Thyroid gland (tissue), 4 donors: ENCODE measurements around the gene RAPGEFL1.

Source experiments
- POLR2A ChIP-seq, 2 donors: fragments of 450-650 bp; IDR thresholded peaks; one replicate each; pipeline ENCODE4 v1.6.1; 2017; ENCODE audit warnings: antibody characterized with exemption in 2 of 2, mild to moderate bottlenecking in 2 of 2, moderate library complexity in 1 of 2
- TF ChIP-seq, protein P1 (sequence below), 6 experiments: fragments of 200-600 bp in 3 of 6; fragments of 450-650 bp in 3 of 6; sonication (generic) in 3 of 6; IDR thresholded peaks; one replicate each; pipeline ENCODE4 v1.5.1; 2016 to 2019; ENCODE audit warnings: antibody characterized with exemption in 6 of 6, mild to moderate bottlenecking in 2 of 6, inconsistent platforms in 1 of 6, moderate library complexity in 1 of 6

DNA sequence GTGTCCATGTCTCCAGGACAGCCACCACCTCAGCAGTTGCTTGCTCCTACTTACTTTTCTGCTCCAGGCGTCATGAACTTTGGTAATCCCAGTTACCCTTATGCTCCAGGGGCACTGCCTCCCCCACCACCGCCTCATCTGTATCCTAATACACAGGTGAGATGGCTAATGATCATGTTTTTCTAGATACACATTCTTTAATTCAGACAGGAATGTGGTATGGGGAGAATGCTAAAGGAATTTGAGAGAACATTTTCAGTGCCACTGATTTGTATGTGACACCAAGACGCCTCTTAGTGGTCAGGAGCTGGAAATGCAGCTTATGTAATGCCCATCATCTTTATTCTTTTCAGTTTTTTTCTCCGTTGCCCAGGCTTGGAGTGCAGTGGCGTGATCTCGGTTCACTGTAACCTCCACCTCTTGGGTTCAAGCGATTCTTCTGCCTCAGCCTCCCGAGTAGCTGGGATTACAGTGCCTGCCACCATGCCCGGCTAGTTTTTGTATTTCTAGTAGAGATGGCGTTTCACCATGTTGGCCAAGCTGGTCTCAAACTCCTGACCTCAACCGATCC, 8.9 kb upstream of the RAPGEFL1 start:
- TF ChIP-seq, protein P1, sequence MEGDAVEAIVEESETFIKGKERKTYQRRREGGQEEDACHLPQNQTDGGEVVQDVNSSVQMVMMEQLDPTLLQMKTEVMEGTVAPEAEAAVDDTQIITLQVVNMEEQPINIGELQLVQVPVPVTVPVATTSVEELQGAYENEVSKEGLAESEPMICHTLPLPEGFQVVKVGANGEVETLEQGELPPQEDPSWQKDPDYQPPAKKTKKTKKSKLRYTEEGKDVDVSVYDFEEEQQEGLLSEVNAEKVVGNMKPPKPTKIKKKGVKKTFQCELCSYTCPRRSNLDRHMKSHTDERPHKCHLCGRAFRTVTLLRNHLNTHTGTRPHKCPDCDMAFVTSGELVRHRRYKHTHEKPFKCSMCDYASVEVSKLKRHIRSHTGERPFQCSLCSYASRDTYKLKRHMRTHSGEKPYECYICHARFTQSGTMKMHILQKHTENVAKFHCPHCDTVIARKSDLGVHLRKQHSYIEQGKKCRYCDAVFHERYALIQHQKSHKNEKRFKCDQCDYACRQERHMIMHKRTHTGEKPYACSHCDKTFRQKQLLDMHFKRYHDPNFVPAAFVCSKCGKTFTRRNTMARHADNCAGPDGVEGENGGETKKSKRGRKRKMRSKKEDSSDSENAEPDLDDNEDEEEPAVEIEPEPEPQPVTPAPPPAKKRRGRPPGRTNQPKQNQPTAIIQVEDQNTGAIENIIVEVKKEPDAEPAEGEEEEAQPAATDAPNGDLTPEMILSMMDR (IDR thresholded peaks at IDR 0.05), result peak; percentile 54 to 99 (median 90)
- TF ChIP-seq POLR2A (IDR thresholded peaks at IDR 0.05), result no peak
